ENCODE data around the gene PXDC1.

The PXDC1 gene, protein sequence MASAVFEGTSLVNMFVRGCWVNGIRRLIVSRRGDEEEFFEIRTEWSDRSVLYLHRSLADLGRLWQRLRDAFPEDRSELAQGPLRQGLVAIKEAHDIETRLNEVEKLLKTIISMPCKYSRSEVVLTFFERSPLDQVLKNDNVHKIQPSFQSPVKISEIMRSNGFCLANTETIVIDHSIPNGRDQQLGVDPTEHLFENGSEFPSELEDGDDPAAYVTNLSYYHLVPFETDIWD

GRCh38 chr6:3751077-3751729, at the start of gene PXDC1:
Gene PXDC1, minus strand, starts transcription at chr6:3751713. Its CDS starts 182 bp downstream, at chr6:3751531.
- no peak for DNase-seq (ENCODE audit: low read depth in 2 of 2, low spot score in 1 of 2)

DNA sequence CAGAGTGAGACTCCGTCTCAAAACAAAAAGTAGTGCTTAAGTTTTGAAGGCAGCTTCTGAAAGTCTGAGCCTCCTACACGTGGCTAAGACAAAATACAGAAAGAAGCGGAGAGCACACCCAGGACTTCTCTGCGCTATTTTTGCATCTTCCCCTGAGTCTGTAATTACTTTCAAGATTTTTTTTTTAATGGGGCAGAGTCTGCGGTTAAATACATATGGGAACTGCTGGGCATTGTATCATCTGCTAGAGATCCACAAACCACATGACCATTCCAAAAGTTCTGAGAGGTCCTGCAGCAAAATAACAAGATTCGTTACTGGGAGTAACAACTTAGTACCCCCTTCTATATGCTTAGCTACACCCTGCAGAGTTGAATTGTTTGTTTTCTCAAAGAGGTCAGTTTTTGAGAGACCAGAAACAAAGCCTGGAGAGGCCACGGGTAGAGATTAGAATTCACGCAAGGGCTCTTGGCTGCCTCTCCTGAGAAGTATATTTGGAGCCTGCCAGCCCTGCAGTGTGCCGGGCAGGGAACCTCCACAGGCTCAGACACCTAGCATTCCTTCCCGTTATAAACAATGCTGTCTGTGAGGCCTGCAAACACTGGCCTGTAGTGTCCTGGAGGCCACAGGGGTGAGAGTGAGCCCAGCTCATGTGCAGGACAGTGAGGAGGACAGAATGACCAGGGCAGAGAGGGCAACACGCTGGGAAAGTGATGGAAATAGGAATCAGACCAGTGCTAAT, 49.5 kb upstream of the PXDC1 start:
- DNase-seq (ENCODE audit: low read depth in 2 of 2, low spot score in 1 of 2), result no peak

GRCh38 chr6:3799719-3800118, 48.2 kb upstream of the PXDC1 start:
- no peak for DNase-seq (ENCODE audit: low read depth in 2 of 2, low spot score in 1 of 2)

GRCh38 chr6:3798055-3798919, 46.8 kb upstream of the PXDC1 start:
- DNase-seq (ENCODE audit: low read depth in 2 of 2, low spot score in 1 of 2), result no peak

DNA sequence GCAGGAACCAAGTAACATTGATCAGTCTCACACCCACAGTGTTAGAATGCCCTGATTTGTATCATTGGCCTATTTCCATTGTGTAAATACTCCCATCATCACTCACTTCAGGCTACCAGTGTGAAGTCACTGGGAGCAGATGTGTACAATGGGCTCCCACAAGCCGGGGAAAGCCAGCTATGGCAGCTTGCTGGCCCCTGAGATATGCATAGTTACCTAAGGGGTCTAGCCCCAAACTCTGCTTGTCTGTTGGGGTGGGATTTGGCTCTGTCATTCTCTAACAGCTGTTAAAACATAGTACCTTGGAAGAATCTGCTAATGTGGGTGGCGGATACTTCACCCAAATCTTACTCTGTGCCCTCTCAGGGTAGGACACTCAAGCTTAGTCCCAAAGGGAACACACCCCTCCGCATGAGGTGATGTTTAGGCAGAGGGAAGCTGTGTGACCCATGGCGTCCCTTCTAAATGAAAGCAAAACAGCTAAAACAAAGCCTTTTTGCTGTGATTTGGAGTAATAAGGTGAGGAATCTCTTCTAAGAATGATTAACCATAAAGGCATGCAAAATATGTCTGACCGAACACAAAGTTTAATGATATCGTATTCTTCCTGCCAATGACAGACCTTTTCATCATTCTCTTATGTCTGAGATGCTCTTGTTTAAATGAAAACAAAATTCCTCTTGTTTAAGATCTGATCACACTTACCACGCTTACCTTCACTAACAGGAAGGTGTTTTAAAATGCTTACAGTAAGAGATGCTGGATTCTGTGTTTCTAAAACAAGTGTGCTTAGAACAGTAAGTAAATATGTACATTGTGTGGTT, 45.9 kb upstream of the PXDC1 start:
- DNase-seq (ENCODE audit: low read depth in 2 of 2, low spot score in 1 of 2), result no peak

- no peak for DNase-seq (ENCODE audit: low read depth in 2 of 2, low spot score in 1 of 2)
These were observed 45.2 kb upstream of the PXDC1 start for GRCh38 chr6:3796719-3797041.

DNA sequence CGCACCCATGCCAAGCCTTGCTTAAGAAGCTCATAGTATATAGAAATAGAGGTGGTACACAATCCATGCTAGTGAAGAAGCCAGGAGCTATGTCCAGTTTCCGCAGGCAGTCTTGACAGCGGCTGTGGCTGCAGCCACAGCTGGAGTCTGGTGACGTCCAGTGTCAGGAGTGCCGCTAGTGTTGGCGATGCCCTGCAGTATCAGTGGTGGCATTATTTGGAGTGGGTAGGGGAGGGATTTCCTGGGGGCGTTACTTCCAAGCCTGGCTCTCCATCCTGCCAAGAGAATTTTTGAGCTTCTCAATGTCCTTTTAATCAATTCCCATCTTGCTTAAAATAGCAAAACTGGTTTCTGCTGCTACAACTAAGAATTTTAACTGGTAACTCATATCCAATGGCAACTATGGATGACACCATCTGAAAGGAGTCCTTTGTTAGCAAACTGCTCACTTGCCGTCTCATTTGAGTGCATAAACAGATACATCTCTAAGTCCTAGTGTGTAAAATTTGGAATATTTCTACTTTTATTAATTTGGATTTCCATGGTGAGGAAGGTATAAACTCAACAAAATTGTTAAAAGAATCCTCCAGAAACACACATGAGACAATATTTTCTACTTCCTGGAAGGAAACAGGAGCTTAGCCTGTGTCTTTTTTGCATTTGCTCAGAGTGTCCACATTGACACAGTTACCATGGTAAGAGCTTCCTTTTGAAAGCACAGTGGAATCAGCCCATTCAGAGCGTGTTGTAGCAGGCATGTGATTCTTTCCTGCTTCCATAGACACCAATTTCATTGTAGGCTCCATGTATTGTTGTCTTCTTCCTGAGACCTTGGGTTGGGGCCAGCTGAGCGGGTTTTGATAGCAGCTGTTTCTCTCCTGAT, 44.6 kb upstream of the PXDC1 start:
- no peak for DNase-seq (ENCODE audit: low read depth in 2 of 2, low spot score in 1 of 2)

DNA sequence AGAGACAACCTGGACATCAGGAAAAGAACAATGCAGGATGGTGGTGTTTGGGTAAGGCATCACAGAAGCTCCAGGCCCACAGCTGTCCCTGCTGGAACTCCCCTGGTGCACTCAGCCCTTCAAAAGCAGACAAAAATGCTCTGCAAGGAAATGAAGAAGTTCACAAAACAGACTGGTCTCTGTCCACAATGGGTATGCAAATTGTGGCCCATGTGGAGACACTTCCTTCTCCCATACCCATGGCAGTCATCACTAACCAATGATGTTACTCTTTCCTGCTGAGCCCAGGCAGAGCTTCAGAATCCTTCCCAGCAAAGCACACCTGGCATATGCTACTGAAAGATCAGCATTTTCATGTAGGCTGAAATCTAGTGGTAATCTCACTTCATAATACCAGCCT, 42.6 kb upstream of the PXDC1 start:
- no peak for DNase-seq (ENCODE audit: low read depth in 2 of 2, low spot score in 1 of 2)

DNA sequence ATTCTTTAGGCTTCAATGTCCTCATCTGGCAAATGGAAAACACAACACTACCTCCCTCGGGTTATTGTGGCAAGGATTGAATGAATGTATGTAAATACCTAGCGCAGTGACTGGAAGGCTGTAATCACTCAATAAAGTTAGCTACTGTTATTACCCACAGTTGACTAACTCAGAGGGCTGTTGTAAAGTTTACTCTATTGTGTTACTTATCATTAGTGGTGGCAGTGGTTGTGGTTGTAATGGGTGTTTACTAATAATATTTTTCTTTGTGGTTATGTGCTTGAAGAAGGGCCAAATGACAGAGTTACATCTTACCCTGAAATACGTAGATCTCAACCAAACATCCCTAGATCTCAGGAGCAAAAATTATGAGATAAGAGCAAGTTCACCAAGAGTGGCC, 42.0 kb upstream of the PXDC1 start:
- no peak for DNase-seq (ENCODE audit: low read depth in 2 of 2, low spot score in 1 of 2)

- no peak for DNase-seq (ENCODE audit: low read depth in 2 of 2, low spot score in 1 of 2)
These were observed 40.2 kb upstream of the PXDC1 start for GRCh38 chr6:3791526-3792203.

DNA sequence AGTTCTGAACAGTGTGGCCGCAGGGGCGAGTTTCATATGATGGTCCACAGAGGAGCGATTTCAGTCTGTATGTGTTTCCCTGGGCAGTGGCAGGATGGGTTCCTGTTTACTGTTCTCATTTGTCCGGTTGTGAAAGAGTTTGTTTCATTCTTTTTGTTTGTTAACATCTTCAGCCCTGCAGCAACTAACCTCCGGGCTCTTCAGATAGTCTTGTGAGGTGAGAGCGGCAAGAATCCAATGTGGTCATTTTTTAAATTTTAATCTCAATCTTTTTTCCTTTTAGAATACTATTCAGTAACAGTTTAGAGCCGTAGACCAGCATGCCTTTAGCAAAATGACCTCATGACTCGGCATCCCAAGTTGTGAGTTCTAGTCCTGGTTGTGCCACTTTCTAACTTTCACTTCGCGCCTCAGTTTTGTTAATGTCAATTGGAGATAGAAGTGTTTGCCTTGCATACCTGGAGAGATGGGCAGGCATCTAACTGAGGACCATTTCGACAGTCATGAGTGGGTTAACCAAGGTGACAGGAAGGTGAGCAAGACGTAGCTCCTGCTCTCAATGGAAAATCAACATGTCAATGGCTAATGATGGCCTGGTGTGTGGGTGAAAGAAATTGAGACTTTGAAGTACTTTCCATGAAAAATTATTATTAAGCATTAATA, 38.5 kb upstream of the PXDC1 start:
- DNase-seq (ENCODE audit: low read depth in 2 of 2, low spot score in 1 of 2), result no peak

GRCh38 chr6:3789018-3789895, 37.7 kb upstream of the PXDC1 start:
- no peak for DNase-seq (ENCODE audit: low read depth in 2 of 2, low spot score in 1 of 2)

- DNase-seq (ENCODE audit: low read depth in 2 of 2, low spot score in 1 of 2), result no peak
These were observed 37.0 kb upstream of the PXDC1 start for GRCh38 chr6:3788408-3789017.

DNA sequence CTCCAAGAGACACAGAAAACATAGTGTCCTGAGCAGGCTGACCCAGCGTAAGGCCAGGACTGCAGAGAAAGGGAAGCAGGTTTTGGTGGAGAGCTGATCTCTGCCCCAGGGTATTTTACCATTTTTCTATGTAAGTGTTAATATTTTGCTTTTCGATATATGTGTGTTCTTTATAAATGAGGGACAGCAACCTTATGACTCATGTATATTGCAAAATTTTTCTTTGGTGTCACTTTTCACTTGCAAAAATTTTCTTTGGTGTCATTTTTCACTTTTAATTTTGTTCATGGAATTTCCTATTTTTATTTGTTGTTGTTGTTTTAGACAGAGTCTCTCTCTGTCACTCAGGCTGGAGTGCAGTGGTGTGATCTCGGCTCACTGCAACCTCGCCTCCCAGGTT, 34.6 kb upstream of the PXDC1 start:
- DNase-seq (ENCODE audit: low read depth in 2 of 2, low spot score in 1 of 2), result no peak

DNA sequence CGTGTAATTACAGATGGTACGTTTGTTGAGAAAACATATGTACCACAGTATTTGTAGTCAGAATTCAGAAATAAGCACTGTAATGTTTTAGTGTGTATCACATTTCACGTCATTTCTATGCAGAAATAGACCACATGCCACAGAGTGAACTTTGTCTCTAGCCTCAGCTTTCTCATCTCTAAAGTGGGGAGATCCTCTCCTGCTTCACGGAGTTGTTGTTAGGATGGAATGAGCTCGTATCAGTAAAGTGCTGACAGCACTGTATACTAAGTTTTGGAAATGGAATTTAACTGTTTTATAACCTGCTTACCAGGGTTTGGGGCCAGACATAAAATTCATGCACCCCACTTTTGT, 34.2 kb upstream of the PXDC1 start:
- no peak for DNase-seq (ENCODE audit: low read depth in 2 of 2, low spot score in 1 of 2)

DNA sequence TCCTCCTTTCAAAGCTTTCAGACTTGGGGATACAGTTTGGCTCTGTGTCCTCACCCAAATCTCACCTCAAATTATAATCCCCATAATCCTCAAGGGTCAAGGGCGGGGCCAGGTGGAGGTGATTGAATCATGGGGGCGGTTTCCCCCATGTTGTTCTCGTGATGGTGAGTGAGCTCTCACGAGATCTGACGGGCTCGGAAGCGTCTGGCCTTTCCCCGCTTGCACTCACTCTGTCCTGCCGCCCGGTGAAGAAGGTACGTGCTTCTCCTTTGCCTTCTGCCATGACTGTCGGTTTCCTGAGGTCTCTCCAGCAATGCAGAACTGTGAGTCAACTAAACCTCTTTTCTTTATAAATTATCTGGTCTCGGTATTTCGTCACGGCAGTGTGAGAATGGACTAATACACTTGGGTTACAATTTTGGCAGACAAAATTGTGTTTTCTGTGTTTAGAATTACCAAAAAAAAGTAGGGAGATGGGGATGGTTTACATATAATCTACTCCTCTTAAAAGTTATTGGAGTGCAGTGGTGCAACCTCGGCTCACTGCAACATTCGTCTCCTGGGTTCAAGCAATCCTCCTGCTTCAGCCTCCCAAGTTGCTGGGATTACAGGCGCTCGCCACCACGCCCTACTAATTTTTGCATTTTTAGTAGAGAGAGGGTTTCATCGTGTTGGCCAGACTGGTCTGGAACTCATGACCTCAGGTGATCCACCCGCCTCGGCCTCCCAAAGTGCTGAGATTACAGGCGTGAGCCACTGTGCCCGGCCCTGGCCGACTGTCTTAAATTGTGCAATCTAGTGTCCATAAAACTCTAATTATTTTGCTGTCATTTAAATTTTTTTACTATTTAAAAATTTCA, 33.6 kb upstream of the PXDC1 start:
- DNase-seq (ENCODE audit: low read depth in 2 of 2, low spot score in 1 of 2), result no peak

Data from stimulated activated CD8-positive, alpha-beta memory T cell treated with anti-CD3 and anti-CD28 coated beads, Interleukin-4, amount 100 ng/mL, for 1 hour (primary cell).